ENCODE results near the gene TIMM8B. TPM values are rescaled to one million over a fixed set of nuclear protein-coding genes. Genes with fewer than 3 reads are reported as not detected.
A peak's percentile ranks its signal among the peaks of the same experiment; 100 is the strongest.

TIMM8B gene
- total and polyA plus RNA-seq, 10 of the 15 experiments (the other 5 are each of a cell fraction or from before 2014, with no cell fraction given) = 64.9 to 271 (median 139) TPM

DNA sequence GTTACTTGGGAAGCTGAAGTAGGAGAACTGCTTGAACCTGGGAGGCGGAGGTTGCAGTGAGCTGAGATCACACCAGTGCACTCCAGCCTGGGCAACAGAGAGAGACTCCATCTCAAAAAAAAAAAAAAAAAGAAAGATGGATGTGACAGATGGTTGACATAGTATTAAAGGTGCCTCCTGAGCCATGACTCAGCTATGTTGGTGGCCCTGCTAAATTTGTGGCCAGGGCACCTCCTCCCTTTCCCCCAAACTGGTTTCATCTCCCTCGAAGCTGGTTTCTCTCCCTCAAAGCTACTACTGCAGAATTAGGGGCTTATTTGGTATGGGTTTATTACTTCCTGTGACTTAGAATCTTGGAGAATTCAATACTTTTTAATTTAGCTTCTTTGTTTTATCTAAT, 31.6 kb upstream of the TIMM8B start:
- 0 out of 3 replicates have a peak, but pooled peaks have one; percentile 30 for ATAC-seq
- intact Hi-C loops (cut with micrococcal nuclease; ENCODE audit: unreplicated experiment) = no loop called here

More for the DNA sequence above, 31.6 kb upstream of the TIMM8B start:
- POLR2A ChIA-PET = interaction anchor here (0.6 kb wide), 1 partner anchor 78 kb away, joined by 3 read pairs; no protein-coding TSS in a partner anchor
- H3K9ac ChIP-seq (ENCODE audit: control insufficient read depth, insufficient read depth, low read length) = no peak overlapping the region
- H3K4me2 ChIP-seq (ENCODE audit: control insufficient read depth, insufficient read depth) = no peak overlapping the region
- RAD21 ChIA-PET (ENCODE audit: unreplicated experiment) = no interaction called here
- no peak for FAIRE-seq
- no peak overlapping the region for H3K27ac ChIP-seq (ENCODE audit: control insufficient read depth, insufficient read depth)
- SMC1A ChIA-PET (ENCODE audit: uncharacterized antibody, unreplicated experiment) = interaction anchor here (1.3 to 1.7 kb wide), 2 partner anchors 10 to 162 kb away, joined by 4 read pairs; no protein-coding TSS in a partner anchor
- H4K20me1 ChIP-seq (ENCODE audit: control insufficient read depth, insufficient read depth) = no peaks in the 10 kb centered on the region
- CTCF ChIA-PET = no interaction called here
- H3K4me3 ChIP-seq = no peak overlapping the region
- no peak overlapping the region for H2AFZ ChIP-seq (ENCODE audit: control insufficient read depth, low read depth, low read length)
- no peak for TF ChIP-seq SMARCA5 (IDR thresholded peaks at IDR 0.05)
- TF ChIP-seq, protein P1, sequence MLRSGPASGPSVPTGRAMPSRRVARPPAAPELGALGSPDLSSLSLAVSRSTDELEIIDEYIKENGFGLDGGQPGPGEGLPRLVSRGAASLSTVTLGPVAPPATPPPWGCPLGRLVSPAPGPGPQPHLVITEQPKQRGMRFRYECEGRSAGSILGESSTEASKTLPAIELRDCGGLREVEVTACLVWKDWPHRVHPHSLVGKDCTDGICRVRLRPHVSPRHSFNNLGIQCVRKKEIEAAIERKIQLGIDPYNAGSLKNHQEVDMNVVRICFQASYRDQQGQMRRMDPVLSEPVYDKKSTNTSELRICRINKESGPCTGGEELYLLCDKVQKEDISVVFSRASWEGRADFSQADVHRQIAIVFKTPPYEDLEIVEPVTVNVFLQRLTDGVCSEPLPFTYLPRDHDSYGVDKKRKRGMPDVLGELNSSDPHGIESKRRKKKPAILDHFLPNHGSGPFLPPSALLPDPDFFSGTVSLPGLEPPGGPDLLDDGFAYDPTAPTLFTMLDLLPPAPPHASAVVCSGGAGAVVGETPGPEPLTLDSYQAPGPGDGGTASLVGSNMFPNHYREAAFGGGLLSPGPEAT (IDR thresholded peaks at IDR 0.05; ENCODE audit: low read depth) = no peak
- no peak for TF ChIP-seq BCL11A (IDR thresholded peaks at IDR 0.05; ENCODE audit: low read depth, low read length)
- TF ChIP-seq, protein P2, sequence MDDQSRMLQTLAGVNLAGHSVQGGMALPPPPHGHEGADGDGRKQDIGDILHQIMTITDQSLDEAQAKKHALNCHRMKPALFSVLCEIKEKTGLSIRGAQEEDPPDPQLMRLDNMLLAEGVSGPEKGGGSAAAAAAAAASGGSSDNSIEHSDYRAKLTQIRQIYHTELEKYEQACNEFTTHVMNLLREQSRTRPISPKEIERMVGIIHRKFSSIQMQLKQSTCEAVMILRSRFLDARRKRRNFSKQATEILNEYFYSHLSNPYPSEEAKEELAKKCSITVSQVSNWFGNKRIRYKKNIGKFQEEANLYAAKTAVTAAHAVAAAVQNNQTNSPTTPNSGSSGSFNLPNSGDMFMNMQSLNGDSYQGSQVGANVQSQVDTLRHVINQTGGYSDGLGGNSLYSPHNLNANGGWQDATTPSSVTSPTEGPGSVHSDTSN (IDR thresholded peaks at IDR 0.05; ENCODE audit: insufficient replicate concordance, low read depth, low read length) = no peak
- no peak for TF ChIP-seq GATAD2B (conservative IDR thresholded peaks at IDR 0.05; ENCODE audit: low read depth)
- TF ChIP-seq ZNF207 (IDR thresholded peaks at IDR 0.05; ENCODE audit: borderline replicate concordance) = no peak
- H3K4me1 ChIP-seq (ENCODE audit: control insufficient read depth, insufficient read depth, low read length) = peaks cover 10% of the 10 kb centered on the region
- H3K79me2 ChIP-seq (ENCODE audit: control insufficient read depth, insufficient read depth, low read length) = no peaks in the 10 kb centered on the region
- H3K9me3 ChIP-seq (replicated peaks; ENCODE audit: control insufficient read depth, insufficient read depth, low read length) = no peaks in the 10 kb centered on the region; the same call in 2 of the 3 replicates
- H3K36me3 ChIP-seq (ENCODE audit: control insufficient read depth in 2 of 2, insufficient read depth in 2 of 2, low read length in 1 of 2) = no peaks in the 10 kb centered on the region
- no TSS peak for BruUV-seq (replicated peaks)
- H3K27me3 ChIP-seq (replicated peaks in 1 of 2; ENCODE audit: control insufficient read depth in 2 of 2, insufficient read depth in 2 of 2, low read length in 1 of 2) = no peaks in the 10 kb centered on the region
- DNase-seq (ENCODE audit: low read depth, low spot score) = no peak
- WGBS (ENCODE audit: insufficient coverage, insufficient replicate concordance, low lambda C conversion rate, missing lambda C conversion rate) = 50% methylated on average over 2 of the region's 2 CpGs
- in situ Hi-C loops (cut with MboI) = no loop called here
